ENCODE measurements around the gene HDAC7.

Gene HDAC7

GRCh38 chr12:47734725-47735480, 84.8 kb downstream of the HDAC7 start:
- Histone ChIP-seq H3K9me3 (ENCODE audit: control insufficient read depth, insufficient read depth, low read length) (no peaks in the 10 kb centered on the region), H3K36me3 (ENCODE audit: control insufficient read depth, low read length) (no peaks in the 10 kb centered on the region), H3K4me1 (ENCODE audit: control insufficient read depth, low read length) (peaks cover 13% of the 10 kb centered on the region), H3K4me2 (ENCODE audit: low read length) (no peak overlapping the region), H4K20me1 (ENCODE audit: control insufficient read depth, insufficient read depth, low read depth, low read length) (no peaks in the 10 kb centered on the region), H3K27me3 (ENCODE audit: control insufficient read depth, low read length) (no peaks in the 10 kb centered on the region), H3K9me2 (replicated peaks; ENCODE audit: control insufficient read depth, low read length) (no peaks in the 10 kb centered on the region), H3K4me3 (ENCODE audit: low read length) (no peak overlapping the region), H3K79me2 (ENCODE audit: control insufficient read depth, low read length) (no peaks in the 10 kb centered on the region), H3K27ac (ENCODE audit: low read depth, low read length) (no peak overlapping the region), H3F3A (ENCODE audit: control insufficient read depth, insufficient read depth) (no peaks in the 10 kb centered on the region)
- TF ChIP-seq CTCF (IDR thresholded peaks at IDR 0.05; ENCODE audit: low read depth, low read length, poor library complexity, severe bottlenecking) (no peak), EZH2phosphoT487 (IDR thresholded peaks at IDR 0.05; ENCODE audit: borderline replicate concordance, low read length) (no peak)

GRCh38 chr12:47733142-47733541, 86.6 kb downstream of the HDAC7 start:
- Histone ChIP-seq H3K27ac (ENCODE audit: low read depth, low read length) (no peak overlapping the region), H3K4me2 (ENCODE audit: low read length) (no peak overlapping the region), H4K20me1 (ENCODE audit: control insufficient read depth, insufficient read depth, low read depth, low read length) (no peaks in the 10 kb centered on the region), H3K27me3 (ENCODE audit: control insufficient read depth, low read length) (no peaks in the 10 kb centered on the region), H3F3A (ENCODE audit: control insufficient read depth, insufficient read depth) (no peaks in the 10 kb centered on the region), H3K79me2 (ENCODE audit: control insufficient read depth, low read length) (no peaks in the 10 kb centered on the region), H3K9me2 (replicated peaks; ENCODE audit: control insufficient read depth, low read length) (no peaks in the 10 kb centered on the region), H3K9me3 (ENCODE audit: control insufficient read depth, insufficient read depth, low read length) (no peaks in the 10 kb centered on the region), H3K4me3 (ENCODE audit: low read length) (no peak overlapping the region), H3K36me3 (ENCODE audit: control insufficient read depth, low read length) (no peaks in the 10 kb centered on the region), H3K4me1 (ENCODE audit: control insufficient read depth, low read length) (no peaks in the 10 kb centered on the region)
- no peak for TF ChIP-seq CTCF (IDR thresholded peaks at IDR 0.05; ENCODE audit: low read depth, low read length, poor library complexity, severe bottlenecking)
- TF ChIP-seq EZH2phosphoT487 (IDR thresholded peaks at IDR 0.05; ENCODE audit: borderline replicate concordance, low read length) = no peak
